Measurements from ENCODE around the gene RNF31.

The RNF31 gene

GRCh38 chr14:24182110-24182882 lies 35.0 kb downstream of the RNF31 start:
- H3K4me2 ChIP-seq (ENCODE audit: low read depth, low read length), result no peak overlapping the region
- H3K4me1 ChIP-seq (ENCODE audit: low read length), result no peaks in the 10 kb centered on the region
- H3K36me3 ChIP-seq (replicated peaks; ENCODE audit: insufficient read depth, low read length), result no peaks in the 10 kb centered on the region
- H3K9me2 ChIP-seq (replicated peaks; ENCODE audit: insufficient read depth, low read length), result no peaks in the 10 kb centered on the region
- H3K4me3 ChIP-seq (ENCODE audit: low read length), result no peak overlapping the region
- TF ChIP-seq EZH2 (optimal IDR thresholded peaks at IDR 0.05; ENCODE audit: low read depth, low read length) (no peak), EZH2phosphoT487 (IDR thresholded peaks at IDR 0.05; ENCODE audit: low read length) (no peak)
- TF ChIP-seq, protein P1, sequence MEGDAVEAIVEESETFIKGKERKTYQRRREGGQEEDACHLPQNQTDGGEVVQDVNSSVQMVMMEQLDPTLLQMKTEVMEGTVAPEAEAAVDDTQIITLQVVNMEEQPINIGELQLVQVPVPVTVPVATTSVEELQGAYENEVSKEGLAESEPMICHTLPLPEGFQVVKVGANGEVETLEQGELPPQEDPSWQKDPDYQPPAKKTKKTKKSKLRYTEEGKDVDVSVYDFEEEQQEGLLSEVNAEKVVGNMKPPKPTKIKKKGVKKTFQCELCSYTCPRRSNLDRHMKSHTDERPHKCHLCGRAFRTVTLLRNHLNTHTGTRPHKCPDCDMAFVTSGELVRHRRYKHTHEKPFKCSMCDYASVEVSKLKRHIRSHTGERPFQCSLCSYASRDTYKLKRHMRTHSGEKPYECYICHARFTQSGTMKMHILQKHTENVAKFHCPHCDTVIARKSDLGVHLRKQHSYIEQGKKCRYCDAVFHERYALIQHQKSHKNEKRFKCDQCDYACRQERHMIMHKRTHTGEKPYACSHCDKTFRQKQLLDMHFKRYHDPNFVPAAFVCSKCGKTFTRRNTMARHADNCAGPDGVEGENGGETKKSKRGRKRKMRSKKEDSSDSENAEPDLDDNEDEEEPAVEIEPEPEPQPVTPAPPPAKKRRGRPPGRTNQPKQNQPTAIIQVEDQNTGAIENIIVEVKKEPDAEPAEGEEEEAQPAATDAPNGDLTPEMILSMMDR (IDR thresholded peaks at IDR 0.05; ENCODE audit: low read length), result no peak
- no peak overlapping the region for H2AFZ ChIP-seq (ENCODE audit: low read length)
- H3K9ac ChIP-seq (ENCODE audit: low read length), result no peak overlapping the region
- H4K20me1 ChIP-seq (ENCODE audit: insufficient read depth, low read length), result no peaks in the 10 kb centered on the region
- H3K27me3 ChIP-seq (replicated peaks; ENCODE audit: insufficient read depth, low read length), result no peaks in the 10 kb centered on the region
- H3F3A ChIP-seq (ENCODE audit: insufficient read depth, low read length), result no peaks in the 10 kb centered on the region
- H3K79me2 ChIP-seq (ENCODE audit: low read length), result no peaks in the 10 kb centered on the region
- DNase-seq, result no peak
- no peak overlapping the region for H3K27ac ChIP-seq (ENCODE audit: low read length)
- H3K9me3 ChIP-seq (replicated peaks; ENCODE audit: insufficient read depth, low read length), result no peaks in the 10 kb centered on the region

DNA sequence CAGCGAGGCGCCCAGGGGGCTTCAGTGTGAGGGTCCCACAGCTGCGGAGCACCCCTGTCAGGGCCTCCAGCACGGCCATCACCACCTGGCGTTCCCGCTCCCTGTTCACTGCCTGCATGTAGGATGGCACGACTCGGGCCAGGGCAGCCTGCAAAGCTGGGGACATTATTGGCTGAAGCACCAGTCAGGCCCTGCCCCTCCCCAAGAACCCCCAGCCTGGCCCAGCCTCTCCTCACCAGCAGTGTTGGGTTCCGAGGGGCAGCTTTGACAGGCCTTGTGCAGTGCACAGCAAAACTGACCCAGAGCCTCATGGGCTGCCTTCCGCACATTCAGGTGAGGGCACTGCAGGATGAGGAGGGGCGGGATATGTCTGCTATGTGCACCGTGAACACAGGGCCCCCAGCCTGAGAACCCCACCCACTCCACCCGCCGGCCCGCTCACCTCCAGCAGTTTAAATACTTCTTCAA lies 35.8 kb downstream of the RNF31 start:
- Histone ChIP-seq H3K4me2 (ENCODE audit: low read depth, low read length) (no peak overlapping the region), H3K4me3 (ENCODE audit: low read length) (no peak overlapping the region), H3K36me3 (replicated peaks; ENCODE audit: insufficient read depth, low read length) (no peaks in the 10 kb centered on the region), H2AFZ (ENCODE audit: low read length) (no peak overlapping the region), H3K27me3 (replicated peaks; ENCODE audit: insufficient read depth, low read length) (no peaks in the 10 kb centered on the region), H3K4me1 (ENCODE audit: low read length) (peaks cover 5% of the 10 kb centered on the region; the same call in 1 of the 2 replicates), H3F3A (ENCODE audit: insufficient read depth, low read length) (0 out of 2 replicates have a peak, but pooled peaks cover 3% of the 10 kb centered on the region), H3K9ac (ENCODE audit: low read length) (no peak overlapping the region), H3K9me3 (replicated peaks; ENCODE audit: insufficient read depth, low read length) (no peaks in the 10 kb centered on the region), H3K27ac (ENCODE audit: low read length) (no peak overlapping the region), H4K20me1 (ENCODE audit: insufficient read depth, low read length) (no peaks in the 10 kb centered on the region), H3K79me2 (ENCODE audit: low read length) (peaks cover 4% of the 10 kb centered on the region; the same call in 1 of the 2 replicates), H3K9me2 (replicated peaks; ENCODE audit: insufficient read depth, low read length) (no peaks in the 10 kb centered on the region)
- no peak for TF ChIP-seq EZH2phosphoT487 (IDR thresholded peaks at IDR 0.05; ENCODE audit: low read length)
- no peak for TF ChIP-seq EZH2 (optimal IDR thresholded peaks at IDR 0.05; ENCODE audit: low read depth, low read length)
- TF ChIP-seq, protein P1 (IDR thresholded peaks at IDR 0.05; ENCODE audit: low read length), result no peak
- no peak for DNase-seq

- H3K27me3 ChIP-seq (replicated peaks; ENCODE audit: insufficient read depth, low read length), result no peaks in the 10 kb centered on the region
- peaks cover 12% of the 10 kb centered on the region for H3F3A ChIP-seq (ENCODE audit: insufficient read depth, low read length)
- no peaks in the 10 kb centered on the region for H4K20me1 ChIP-seq (ENCODE audit: insufficient read depth, low read length)
- H3K36me3 ChIP-seq (replicated peaks; ENCODE audit: insufficient read depth, low read length), result no peaks in the 10 kb centered on the region
- H3K27ac ChIP-seq (ENCODE audit: low read length), result no peak overlapping the region
- H3K4me3 ChIP-seq (ENCODE audit: low read length), result no peak overlapping the region
- TF ChIP-seq, protein P1 (IDR thresholded peaks at IDR 0.05; ENCODE audit: low read length), result no peak
- TF ChIP-seq EZH2 (optimal IDR thresholded peaks at IDR 0.05; ENCODE audit: low read depth, low read length), result no peak
- no peak for TF ChIP-seq EZH2phosphoT487 (IDR thresholded peaks at IDR 0.05; ENCODE audit: low read length)
- no peaks in the 10 kb centered on the region for H3K9me2 ChIP-seq (replicated peaks; ENCODE audit: insufficient read depth, low read length)
- H3K9ac ChIP-seq (ENCODE audit: low read length), result no peak overlapping the region
- H3K9me3 ChIP-seq (replicated peaks; ENCODE audit: insufficient read depth, low read length), result no peaks in the 10 kb centered on the region
- H3K4me2 ChIP-seq (ENCODE audit: low read depth, low read length), result no peak overlapping the region
- no peak for DNase-seq
- peaks cover 4% of the 10 kb centered on the region; the same call in 1 of the 2 replicates for H3K79me2 ChIP-seq (ENCODE audit: low read length)
- no peak overlapping the region for H2AFZ ChIP-seq (ENCODE audit: low read length)
- H3K4me1 ChIP-seq (ENCODE audit: low read length), result peaks cover 5% of the 10 kb centered on the region; the same call in 1 of the 2 replicates
Observed at GRCh38 chr14:24184104-24184970, 37.0 kb downstream of the RNF31 start.
